ENCODE measurements around the gene PRADC1.

Gene PRADC1

GRCh38 chr2:73259704-73260337 lies 26.8 kb upstream of the PRADC1 start:
- H3K27ac ChIP-seq: no peak overlapping the region
- H3K4me3 ChIP-seq: no peak overlapping the region
- peaks cover 100% of the 10 kb centered on the region for H3K36me3 ChIP-seq
- no peaks in the 10 kb centered on the region for H3K9me3 ChIP-seq
- H3K4me1 ChIP-seq: peaks cover 22% of the 10 kb centered on the region
- no peak for TF ChIP-seq Cebpa-rat (IDR thresholded peaks at IDR 0.05)
- peaks cover 87% of the 10 kb centered on the region for H4K20me1 ChIP-seq
- H3K27me3 ChIP-seq: no peaks in the 10 kb centered on the region
- H3K4me2 ChIP-seq: no peak overlapping the region
- no peak overlapping the region for H3K9ac ChIP-seq

- H3K4me1 ChIP-seq: peaks cover 25% of the 10 kb centered on the region
- H4K20me1 ChIP-seq: peaks cover 87% of the 10 kb centered on the region
- H3K4me3 ChIP-seq: no peak overlapping the region
- H3K9ac ChIP-seq: no peak overlapping the region
- H3K27me3 ChIP-seq: no peaks in the 10 kb centered on the region
- H3K36me3 ChIP-seq: peaks cover 100% of the 10 kb centered on the region
- no peak overlapping the region for H3K27ac ChIP-seq
- no peak for TF ChIP-seq Cebpa-rat (IDR thresholded peaks at IDR 0.05)
- H3K9me3 ChIP-seq: no peaks in the 10 kb centered on the region
- no peak overlapping the region for H3K4me2 ChIP-seq
These were observed 26.2 kb upstream of the PRADC1 start for GRCh38 chr2:73259276-73259675.

GRCh38 chr2:73258913-73259215 lies 25.8 kb upstream of the PRADC1 start:
- Histone ChIP-seq H3K4me3 (no peak overlapping the region), H3K27ac (no peak overlapping the region), H4K20me1 (peaks cover 87% of the 10 kb centered on the region), H3K36me3 (peaks cover 100% of the 10 kb centered on the region), H3K4me2 (no peak overlapping the region), H3K9ac (no peak overlapping the region), H3K4me1 (peaks cover 25% of the 10 kb centered on the region), H3K27me3 (no peaks in the 10 kb centered on the region), H3K9me3 (no peaks in the 10 kb centered on the region)
- no peak for TF ChIP-seq Cebpa-rat (IDR thresholded peaks at IDR 0.05)

- no peak overlapping the region for H3K27ac ChIP-seq
- no peak for TF ChIP-seq Cebpa-rat (IDR thresholded peaks at IDR 0.05)
- peaks cover 100% of the 10 kb centered on the region for H3K36me3 ChIP-seq
- no peak overlapping the region for H3K4me2 ChIP-seq
- H3K9me3 ChIP-seq: no peaks in the 10 kb centered on the region
- peaks cover 25% of the 10 kb centered on the region for H3K4me1 ChIP-seq
- no peak overlapping the region for H3K9ac ChIP-seq
- no peak overlapping the region for H3K4me3 ChIP-seq
- peaks cover 87% of the 10 kb centered on the region for H4K20me1 ChIP-seq
- H3K27me3 ChIP-seq: no peaks in the 10 kb centered on the region
These were observed 25.3 kb upstream of the PRADC1 start for GRCh38 chr2:73258186-73258912.

GRCh38 chr2:73257425-73258125 lies 24.5 kb upstream of the PRADC1 start:
- Histone ChIP-seq H3K36me3 (peaks cover 100% of the 10 kb centered on the region), H3K27ac (no peak overlapping the region), H3K9me3 (no peaks in the 10 kb centered on the region), H3K4me1 (peaks cover 25% of the 10 kb centered on the region), H3K4me3 (no peak overlapping the region), H3K9ac (no peak overlapping the region), H3K27me3 (no peaks in the 10 kb centered on the region), H3K4me2 (no peak overlapping the region), H4K20me1 (peaks cover 94% of the 10 kb centered on the region)
- TF ChIP-seq Cebpa-rat (IDR thresholded peaks at IDR 0.05): no peak

- no peaks in the 10 kb centered on the region for H3K9me3 ChIP-seq
- H3K4me1 ChIP-seq: peaks cover 25% of the 10 kb centered on the region
- H3K27me3 ChIP-seq: no peaks in the 10 kb centered on the region
- no peak overlapping the region for H3K9ac ChIP-seq
- H3K36me3 ChIP-seq: peaks cover 100% of the 10 kb centered on the region
- TF ChIP-seq Cebpa-rat (IDR thresholded peaks at IDR 0.05): no peak
- no peak overlapping the region for H3K4me3 ChIP-seq
- H3K27ac ChIP-seq: no peak overlapping the region
- no peak overlapping the region for H3K4me2 ChIP-seq
- peaks cover 96% of the 10 kb centered on the region for H4K20me1 ChIP-seq
These were observed 24.0 kb upstream of the PRADC1 start for GRCh38 chr2:73257021-73257420.

- no peak for TF ChIP-seq Cebpa-rat (IDR thresholded peaks at IDR 0.05)
- H3K9me3 ChIP-seq: no peaks in the 10 kb centered on the region
- H3K4me2 ChIP-seq: no peak overlapping the region
- no peak overlapping the region for H3K9ac ChIP-seq
- peaks cover 100% of the 10 kb centered on the region for H3K36me3 ChIP-seq
- peaks cover 96% of the 10 kb centered on the region for H4K20me1 ChIP-seq
- H3K4me1 ChIP-seq: peaks cover 25% of the 10 kb centered on the region
- no peaks in the 10 kb centered on the region for H3K27me3 ChIP-seq
- H3K4me3 ChIP-seq: no peak overlapping the region
- H3K27ac ChIP-seq: no peak overlapping the region
These were observed 23.5 kb upstream of the PRADC1 start for GRCh38 chr2:73256618-73256922.

GRCh38 chr2:73255907-73256617 lies 23.0 kb upstream of the PRADC1 start:
- Histone ChIP-seq H4K20me1 (peaks cover 94% of the 10 kb centered on the region), H3K4me2 (no peak overlapping the region), H3K27me3 (no peaks in the 10 kb centered on the region), H3K4me1 (peaks cover 25% of the 10 kb centered on the region), H3K9ac (no peak overlapping the region), H3K36me3 (peaks cover 100% of the 10 kb centered on the region), H3K9me3 (no peaks in the 10 kb centered on the region), H3K4me3 (no peak overlapping the region), H3K27ac (no peak overlapping the region)
- no peak for TF ChIP-seq Cebpa-rat (IDR thresholded peaks at IDR 0.05)

GRCh38 chr2:73255007-73255644 lies 22.1 kb upstream of the PRADC1 start:
- Histone ChIP-seq H3K9ac (no peak overlapping the region), H3K27me3 (no peaks in the 10 kb centered on the region), H4K20me1 (peaks cover 96% of the 10 kb centered on the region), H3K27ac (peak overlapping the region; percentile 10), H3K4me1 (peaks cover 21% of the 10 kb centered on the region), H3K4me2 (peak overlapping the region; percentile 13; the same call in 1 of the 2 replicates), H3K4me3 (no peak overlapping the region), H3K36me3 (peaks cover 100% of the 10 kb centered on the region), H3K9me3 (no peaks in the 10 kb centered on the region)
- no peak for TF ChIP-seq Cebpa-rat (IDR thresholded peaks at IDR 0.05)
